Osteocyte (in vitro differentiated cells): ENCODE data around the gene ALKBH1. TPM values are rescaled to one million over a fixed set of nuclear protein-coding genes. Genes with fewer than 3 reads are reported as not detected.

Source experiments
- DNase-seq: peaks from one replicate; pipeline ENCODE4 v3.0.0; 2021; ENCODE audit warnings: mixed read lengths; ENCODE audit not compliant: unreplicated experiment; ENCODE audit errors: extremely low spot score
- H3K27ac Mint-ChIP-seq: one replicate; pipeline ENCODE4 v1.8.0; 2021; ENCODE audit warnings: mild to moderate bottlenecking, mixed read lengths; ENCODE audit not compliant: unreplicated experiment
- H3K27me3 Mint-ChIP-seq: one replicate; pipeline ENCODE4 v1.8.0; 2021; ENCODE audit warnings: mixed read lengths; ENCODE audit not compliant: unreplicated experiment
- H3K36me3 Mint-ChIP-seq: one replicate; pipeline ENCODE4 v1.8.0; 2021; ENCODE audit warnings: mixed read lengths; ENCODE audit not compliant: unreplicated experiment
- H3K4me1 Mint-ChIP-seq: one replicate; pipeline ENCODE4 v1.8.0; 2021; ENCODE audit warnings: mixed read lengths; ENCODE audit not compliant: unreplicated experiment
- H3K4me3 Mint-ChIP-seq: one replicate; pipeline ENCODE4 v1.8.0; 2021; ENCODE audit warnings: mild to moderate bottlenecking, moderate library complexity, mixed read lengths; ENCODE audit not compliant: unreplicated experiment
- H3K9me3 Mint-ChIP-seq: one replicate; pipeline ENCODE4 v1.8.0; 2021; ENCODE audit warnings: mixed read lengths; ENCODE audit not compliant: unreplicated experiment
- total RNA-seq: library from RNA; stranded (reverse); gene quantifications from 2 replicates; pipeline ENCODE4 v1.2.1, GENCODE V29; 2021
- TF ChIP-seq, protein P1 (sequence below): fragments of 200-600 bp; sonication (generic); IDR thresholded peaks from 2 replicates; pipeline ENCODE4 v1.5.0; 2021; ENCODE audit warnings: antibody characterized with exemption, mild to moderate bottlenecking, moderate library complexity

The ALKBH1 gene
- total RNA-seq, 1 donor from 2014 or later = 10.5 TPM

DNA sequence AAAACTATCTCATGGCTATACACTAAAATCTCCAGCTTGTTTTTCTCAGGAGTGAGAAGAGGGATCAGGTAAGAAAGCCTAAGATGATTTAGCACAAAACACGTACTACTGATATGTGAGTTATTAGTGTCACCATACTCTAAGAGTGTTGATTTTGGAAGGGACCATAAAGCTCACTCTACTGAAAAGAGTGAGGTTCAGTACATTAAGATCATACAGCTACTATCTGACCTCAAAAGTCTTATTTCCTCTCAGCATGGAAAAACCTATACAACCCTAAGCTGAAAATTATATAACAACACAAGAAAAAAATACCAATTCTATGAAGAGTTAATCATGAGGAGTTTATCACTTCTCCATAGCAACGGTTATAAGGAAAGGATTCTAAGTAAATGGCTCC, 33.6 kb upstream of the ALKBH1 start:
- H3K9me3 Mint-ChIP-seq = no peaks in the 10 kb centered on the region
- TF ChIP-seq, protein P1, sequence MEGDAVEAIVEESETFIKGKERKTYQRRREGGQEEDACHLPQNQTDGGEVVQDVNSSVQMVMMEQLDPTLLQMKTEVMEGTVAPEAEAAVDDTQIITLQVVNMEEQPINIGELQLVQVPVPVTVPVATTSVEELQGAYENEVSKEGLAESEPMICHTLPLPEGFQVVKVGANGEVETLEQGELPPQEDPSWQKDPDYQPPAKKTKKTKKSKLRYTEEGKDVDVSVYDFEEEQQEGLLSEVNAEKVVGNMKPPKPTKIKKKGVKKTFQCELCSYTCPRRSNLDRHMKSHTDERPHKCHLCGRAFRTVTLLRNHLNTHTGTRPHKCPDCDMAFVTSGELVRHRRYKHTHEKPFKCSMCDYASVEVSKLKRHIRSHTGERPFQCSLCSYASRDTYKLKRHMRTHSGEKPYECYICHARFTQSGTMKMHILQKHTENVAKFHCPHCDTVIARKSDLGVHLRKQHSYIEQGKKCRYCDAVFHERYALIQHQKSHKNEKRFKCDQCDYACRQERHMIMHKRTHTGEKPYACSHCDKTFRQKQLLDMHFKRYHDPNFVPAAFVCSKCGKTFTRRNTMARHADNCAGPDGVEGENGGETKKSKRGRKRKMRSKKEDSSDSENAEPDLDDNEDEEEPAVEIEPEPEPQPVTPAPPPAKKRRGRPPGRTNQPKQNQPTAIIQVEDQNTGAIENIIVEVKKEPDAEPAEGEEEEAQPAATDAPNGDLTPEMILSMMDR = no peak
- no peak overlapping the region for H3K4me3 Mint-ChIP-seq
- no peak overlapping the region for H3K27ac Mint-ChIP-seq
- H3K36me3 Mint-ChIP-seq = peaks cover 37% of the 10 kb centered on the region
- no peaks in the 10 kb centered on the region for H3K4me1 Mint-ChIP-seq
- DNase-seq = no peak
- no peaks in the 10 kb centered on the region for H3K27me3 Mint-ChIP-seq

DNA sequence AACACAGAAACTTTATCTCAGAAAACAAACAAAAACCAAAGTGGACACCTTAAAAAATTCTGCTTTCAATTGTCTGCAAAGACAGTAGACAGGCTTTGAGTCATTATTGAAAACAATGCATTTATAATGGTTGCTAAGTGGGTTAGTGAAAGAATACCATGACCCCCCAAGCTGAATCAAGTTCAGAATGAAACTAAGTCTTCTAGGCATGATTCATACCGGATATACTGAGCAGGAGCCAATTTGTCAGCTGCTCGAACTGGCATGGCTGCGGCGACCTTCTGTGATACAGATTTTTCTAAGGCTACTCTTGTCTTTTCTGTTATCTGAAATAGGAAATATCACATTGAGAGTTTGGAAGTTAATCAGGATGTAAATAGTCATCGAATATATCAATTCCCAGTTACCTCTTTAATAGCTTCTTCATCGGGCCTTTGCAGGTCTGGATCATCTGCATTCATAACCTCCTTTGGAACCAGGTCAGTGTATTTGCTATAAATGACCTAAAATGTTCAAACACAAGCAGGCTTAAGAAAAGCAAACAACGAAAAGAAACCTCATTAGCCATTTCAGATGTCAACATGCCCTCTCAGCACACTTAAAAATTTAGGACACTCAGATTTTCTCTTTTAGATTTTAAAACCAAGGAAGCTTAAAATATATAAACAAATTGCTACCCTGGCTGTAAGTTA, 30.9 kb upstream of the ALKBH1 start:
- DNase-seq = no peak
- no peak overlapping the region for H3K4me3 Mint-ChIP-seq
- no peaks in the 10 kb centered on the region for H3K27me3 Mint-ChIP-seq
- TF ChIP-seq, protein P1 = no peak
- no peaks in the 10 kb centered on the region for H3K9me3 Mint-ChIP-seq
- H3K27ac Mint-ChIP-seq = no peak overlapping the region
- H3K36me3 Mint-ChIP-seq = peaks cover 44% of the 10 kb centered on the region
- no peaks in the 10 kb centered on the region for H3K4me1 Mint-ChIP-seq

DNA sequence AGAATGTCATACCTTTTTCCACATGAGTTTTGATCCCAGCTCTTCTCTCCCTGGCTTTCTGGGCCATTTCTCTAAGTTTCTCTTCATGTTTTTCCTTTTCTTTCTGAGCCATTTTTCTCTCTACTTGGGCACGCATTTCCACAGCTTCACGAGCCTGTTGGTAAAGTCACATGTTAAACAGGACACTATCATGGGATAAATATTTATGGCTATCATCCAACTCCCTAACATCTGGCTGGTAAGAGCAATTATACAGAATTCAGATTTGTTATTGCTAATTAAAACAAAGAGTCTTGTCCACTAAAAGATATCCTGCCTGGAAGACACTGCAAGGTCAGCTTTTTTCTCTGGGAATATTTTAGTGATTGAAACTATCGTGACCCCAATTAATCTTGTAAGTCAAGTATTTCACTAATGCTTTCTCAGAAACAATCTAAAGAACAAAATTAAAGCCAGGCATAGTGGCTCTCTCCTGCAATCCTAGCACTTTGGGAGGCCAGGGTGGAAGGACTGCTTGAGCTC, 23.2 kb upstream of the ALKBH1 start:
- peaks cover 66% of the 10 kb centered on the region for H3K36me3 Mint-ChIP-seq
- no peaks in the 10 kb centered on the region for H3K4me1 Mint-ChIP-seq
- TF ChIP-seq, protein P1 = no peak
- H3K9me3 Mint-ChIP-seq = no peaks in the 10 kb centered on the region
- H3K27me3 Mint-ChIP-seq = no peaks in the 10 kb centered on the region
- no peak overlapping the region for H3K27ac Mint-ChIP-seq
- no peak for DNase-seq
- H3K4me3 Mint-ChIP-seq = no peak overlapping the region

DNA sequence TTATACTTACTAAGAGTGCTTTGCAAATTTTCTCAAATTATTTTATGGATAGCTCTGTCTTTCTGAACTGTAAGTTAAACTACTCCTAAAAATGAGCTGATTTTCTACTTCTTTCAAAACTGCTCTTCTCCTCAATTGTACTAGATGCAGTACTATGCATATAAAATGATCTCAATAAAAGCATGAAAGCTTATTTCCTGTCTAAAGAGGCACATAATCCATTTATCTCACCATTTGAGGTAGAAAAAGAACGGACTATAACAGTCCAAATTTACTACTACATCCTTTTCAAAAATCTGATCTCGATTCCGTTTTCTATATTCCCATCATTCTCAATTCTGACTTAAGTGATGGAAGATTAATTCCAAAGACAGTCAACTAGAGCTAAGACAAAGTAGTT, 14.5 kb upstream of the ALKBH1 start:
- no peaks in the 10 kb centered on the region for H3K27me3 Mint-ChIP-seq
- H3K4me1 Mint-ChIP-seq = no peaks in the 10 kb centered on the region
- H3K4me3 Mint-ChIP-seq = no peak overlapping the region
- no peak overlapping the region for H3K27ac Mint-ChIP-seq
- no peaks in the 10 kb centered on the region for H3K9me3 Mint-ChIP-seq
- no peak for DNase-seq
- H3K36me3 Mint-ChIP-seq = peaks cover 55% of the 10 kb centered on the region
- TF ChIP-seq, protein P1 = no peak

DNA sequence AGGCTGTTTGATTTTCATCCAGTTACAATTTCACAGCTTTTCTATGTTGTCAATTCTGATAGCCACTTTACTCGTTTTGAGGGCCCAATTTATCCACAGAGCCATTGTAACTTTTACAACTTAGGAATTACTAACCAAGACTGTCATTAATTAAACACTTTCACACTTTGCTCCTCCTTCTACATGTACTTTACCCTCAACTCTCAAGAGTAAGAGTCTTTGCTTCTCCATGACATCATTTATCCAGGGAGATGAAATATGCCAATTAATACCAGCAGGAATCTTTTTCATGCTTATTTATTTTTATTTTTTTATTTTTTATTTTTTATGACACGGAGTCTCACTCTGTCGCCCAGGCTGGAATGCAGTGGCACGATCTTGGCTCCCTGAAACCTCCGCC, 13.6 kb upstream of the ALKBH1 start:
- Mint-ChIP-seq H3K27ac (no peak overlapping the region), H3K4me1 (no peaks in the 10 kb centered on the region), H3K9me3 (no peaks in the 10 kb centered on the region), H3K4me3 (no peak overlapping the region), H3K27me3 (no peaks in the 10 kb centered on the region), H3K36me3 (peaks cover 53% of the 10 kb centered on the region)
- TF ChIP-seq, protein P1 = no peak
- DNase-seq = no peak
